Stimulated activated CD8-positive, alpha-beta memory T cell treated with anti-CD3 and anti-CD28 coated beads, Interleukin-4, amount 100 ng/mL, for 4 hours (primary cell): Measurements from ENCODE around the gene NLN.
"Not testable (repeated sequence)": the region's sequence is repeated elsewhere in the genome, so short reads cannot be mapped to it uniquely, and the experiment has no call there.

Source experiments
- DNase-seq, 2 donors: peaks; one replicate each; pipeline ENCODE4 v3.0.0-alpha.2; 2020; ENCODE audit warnings: low read depth in 2 of 2, low spot score in 1 of 2

The NLN gene

DNA sequence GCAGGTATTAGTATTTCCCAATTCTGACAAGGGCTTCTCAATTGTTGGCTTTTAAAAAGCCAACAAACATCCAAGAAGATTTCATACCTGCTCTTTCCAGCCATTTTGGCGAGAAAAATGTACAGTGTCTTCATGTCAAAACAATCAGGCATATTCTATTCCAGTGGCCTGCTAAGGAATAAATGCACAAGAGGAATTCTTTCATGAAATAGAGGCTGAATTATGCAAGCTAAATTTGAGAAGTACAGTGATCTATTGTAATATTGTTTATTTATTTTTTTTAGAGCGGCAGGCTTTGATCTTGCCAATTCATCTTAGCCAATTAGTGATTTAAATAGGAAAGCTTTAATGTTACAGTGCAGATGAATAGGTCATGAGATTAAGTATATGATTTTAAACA, 49.3 kb downstream of the NLN start:
- no peak for DNase-seq

DNA sequence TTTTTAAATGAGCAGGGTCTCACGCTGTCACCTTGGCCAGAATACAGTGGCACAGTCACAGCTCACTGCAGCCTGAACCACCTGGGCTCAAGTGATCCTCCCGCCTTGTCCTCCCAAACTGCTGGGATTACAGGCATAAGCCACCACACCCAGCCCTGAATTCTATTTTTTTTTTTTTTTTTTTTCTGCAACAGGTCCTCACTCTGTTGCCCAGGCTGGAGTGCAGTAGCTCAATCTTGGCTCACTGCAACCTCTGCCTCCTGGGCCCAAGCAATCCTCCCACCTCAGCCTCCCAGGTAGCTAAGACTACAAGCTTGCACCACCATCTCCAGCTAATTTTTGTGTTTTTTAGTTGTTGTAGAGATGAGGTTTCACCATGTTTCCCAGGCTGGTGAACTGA, 51.0 kb downstream of the NLN start:
- DNase-seq: not testable (repeated sequence)

DNA sequence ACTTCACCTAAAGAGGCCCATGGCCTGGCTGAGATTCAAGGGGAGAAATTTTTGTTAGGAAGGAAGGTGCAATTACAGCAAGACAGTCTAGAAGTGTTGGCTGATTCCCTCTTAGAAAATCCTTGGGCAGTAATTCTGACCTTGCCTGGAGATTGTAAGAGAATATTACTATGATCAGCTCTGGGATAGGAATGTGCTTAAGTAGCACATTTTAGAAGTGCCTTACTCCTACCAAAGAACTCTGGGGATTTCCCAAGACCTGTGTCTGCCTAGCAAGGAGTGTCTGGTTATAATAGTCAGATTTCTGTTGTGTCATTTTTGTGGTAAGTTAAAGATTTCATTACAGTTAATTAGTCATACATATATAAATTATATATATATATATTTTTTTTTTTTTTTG, 52.3 kb downstream of the NLN start:
- DNase-seq: no peak

DNA sequence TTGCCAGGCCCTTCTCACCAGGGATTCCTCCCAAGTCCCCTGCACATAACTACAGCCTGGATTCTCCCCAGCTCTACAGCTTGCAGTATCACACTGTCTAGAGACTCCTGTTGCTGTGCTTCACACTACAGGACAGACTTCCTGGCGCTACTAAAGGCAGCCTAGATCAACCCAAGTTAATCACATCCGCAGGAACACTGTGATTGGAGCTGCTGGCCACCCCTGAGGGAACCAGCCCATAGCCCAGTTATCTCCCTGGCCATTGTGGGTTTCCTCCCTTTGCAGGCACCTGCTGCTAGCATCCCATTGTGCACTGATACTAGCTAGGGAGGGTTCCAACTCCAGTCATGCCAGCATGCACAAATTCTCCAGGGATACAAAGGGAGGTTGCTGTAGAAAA, 53.5 kb downstream of the NLN start:
- DNase-seq: no peak

DNA sequence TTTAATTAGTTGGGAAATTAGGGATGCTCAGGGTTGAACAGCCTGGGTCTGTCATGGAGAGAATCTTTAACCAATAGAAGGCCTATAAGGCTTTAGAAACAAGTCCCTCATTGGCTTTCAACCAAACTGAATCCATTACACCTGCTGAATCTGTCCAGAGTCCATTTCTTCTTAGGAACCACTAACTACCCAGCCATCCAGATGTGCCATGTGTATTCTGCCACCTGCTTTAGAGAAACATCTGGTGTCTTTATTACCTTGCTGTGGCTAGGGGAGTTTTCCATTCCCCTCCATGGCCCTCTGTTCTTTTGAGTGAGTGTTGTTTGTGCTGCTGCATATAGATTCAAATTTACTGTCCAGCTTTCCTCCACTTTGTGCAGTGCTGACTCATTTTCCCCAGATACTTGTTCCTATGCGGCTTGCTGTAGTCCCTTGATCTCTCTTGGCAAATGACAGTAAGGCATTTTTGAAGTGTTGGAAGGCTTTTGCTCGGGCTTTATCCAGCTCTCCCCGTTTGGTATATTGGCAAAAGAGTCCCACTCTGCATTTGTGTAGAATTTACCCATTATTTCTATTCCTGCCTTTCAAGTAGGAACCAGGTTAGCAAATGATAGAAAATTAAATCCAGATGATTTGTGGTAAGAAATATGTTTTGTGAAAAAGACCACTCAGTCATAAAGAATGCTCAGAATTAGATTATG, 54.6 kb downstream of the NLN start:
- DNase-seq: no peak

DNA sequence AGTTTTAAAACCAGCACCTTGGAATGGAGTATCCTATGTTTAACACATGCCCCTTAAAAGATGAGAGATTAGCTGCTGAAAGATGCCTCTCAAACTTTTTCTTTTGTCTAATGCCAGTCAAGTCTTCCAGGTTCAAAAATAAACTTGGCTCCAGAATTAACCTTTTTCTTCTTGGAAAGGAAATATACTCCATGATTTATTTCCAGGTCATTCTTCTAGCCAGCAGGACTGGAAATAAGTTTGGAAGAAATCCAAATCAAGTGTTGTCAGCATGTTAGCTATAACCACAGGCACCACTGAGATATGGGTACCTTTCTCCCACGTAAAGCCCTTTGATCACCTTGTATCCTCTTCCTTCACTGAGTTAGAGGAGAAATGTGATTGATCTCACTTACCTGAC, 56.1 kb downstream of the NLN start:
- DNase-seq: no peak

DNA sequence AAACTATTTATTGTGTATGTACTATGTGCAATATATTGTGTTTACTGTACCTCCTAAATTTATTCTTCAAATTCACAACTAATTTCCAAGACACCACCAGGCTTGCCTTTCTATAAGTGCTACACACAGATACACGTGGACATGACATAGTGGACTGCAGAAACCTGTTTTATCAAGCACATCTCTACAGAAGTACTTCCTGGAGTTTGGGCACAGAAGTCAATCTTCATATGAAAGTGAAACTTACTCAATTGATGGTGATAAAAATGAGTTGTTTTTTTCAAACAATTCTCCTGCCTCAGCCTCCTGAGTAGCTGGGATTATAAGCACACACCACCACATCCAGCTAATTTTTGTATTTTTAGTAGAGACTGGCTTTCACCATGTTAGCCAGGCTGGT, 57.6 kb downstream of the NLN start:
- no peak for DNase-seq

DNA sequence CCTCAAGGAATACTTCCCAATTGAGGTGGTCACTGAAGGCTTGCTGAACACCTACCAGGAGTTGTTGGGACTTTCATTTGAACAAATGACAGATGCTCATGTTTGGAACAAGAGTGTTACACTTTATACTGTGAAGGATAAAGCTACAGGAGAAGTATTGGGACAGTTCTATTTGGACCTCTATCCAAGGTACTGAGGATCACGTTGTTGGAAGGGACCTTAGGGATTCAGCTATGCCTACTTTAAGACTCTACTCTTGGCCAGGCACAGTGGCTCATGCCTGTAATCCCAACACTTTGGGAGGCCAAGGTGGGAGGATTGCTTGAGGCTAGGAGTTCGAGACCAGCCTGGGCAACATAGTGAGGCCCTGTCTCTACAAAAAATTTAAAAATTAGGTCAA, 66.3 kb downstream of the NLN start:
- not testable (repeated sequence) for DNase-seq

DNA sequence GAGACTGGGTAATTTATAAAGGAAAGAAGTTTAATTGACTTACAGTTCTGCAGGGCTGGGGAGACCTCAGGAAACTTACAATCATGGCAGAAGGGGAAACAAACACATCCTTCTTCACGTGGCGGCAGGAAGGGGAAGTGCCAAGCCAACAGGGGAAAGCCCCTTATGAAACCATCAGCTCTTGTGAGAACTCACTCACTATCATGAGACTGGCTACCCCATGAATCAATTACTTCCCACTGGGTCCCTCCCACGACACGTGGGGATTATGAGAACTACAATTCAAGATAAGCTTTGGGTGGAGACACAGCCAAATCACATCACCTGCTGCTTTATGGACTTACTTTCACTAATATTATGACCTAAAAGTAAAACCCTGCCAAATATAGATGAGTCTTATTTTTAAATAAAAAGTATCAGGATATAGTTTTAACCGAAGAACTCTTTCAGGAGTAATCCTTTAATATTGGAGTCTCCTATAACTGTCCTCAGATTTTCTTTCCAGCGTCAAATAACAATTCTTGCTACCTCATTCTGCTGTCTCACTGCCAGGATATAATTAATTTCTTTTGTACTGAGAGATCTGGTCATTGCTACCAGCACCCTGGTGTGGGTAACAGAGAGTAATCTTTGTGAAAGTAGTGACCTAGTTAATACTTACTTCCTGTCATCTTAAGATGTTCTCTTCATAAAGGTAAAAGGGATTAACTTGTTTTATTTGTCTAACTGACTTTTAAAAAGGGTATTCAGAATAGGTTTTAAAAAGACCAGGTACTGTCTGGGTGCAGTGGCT, 68.6 kb downstream of the NLN start:
- peak; percentile 4 to 11 for DNase-seq

DNA sequence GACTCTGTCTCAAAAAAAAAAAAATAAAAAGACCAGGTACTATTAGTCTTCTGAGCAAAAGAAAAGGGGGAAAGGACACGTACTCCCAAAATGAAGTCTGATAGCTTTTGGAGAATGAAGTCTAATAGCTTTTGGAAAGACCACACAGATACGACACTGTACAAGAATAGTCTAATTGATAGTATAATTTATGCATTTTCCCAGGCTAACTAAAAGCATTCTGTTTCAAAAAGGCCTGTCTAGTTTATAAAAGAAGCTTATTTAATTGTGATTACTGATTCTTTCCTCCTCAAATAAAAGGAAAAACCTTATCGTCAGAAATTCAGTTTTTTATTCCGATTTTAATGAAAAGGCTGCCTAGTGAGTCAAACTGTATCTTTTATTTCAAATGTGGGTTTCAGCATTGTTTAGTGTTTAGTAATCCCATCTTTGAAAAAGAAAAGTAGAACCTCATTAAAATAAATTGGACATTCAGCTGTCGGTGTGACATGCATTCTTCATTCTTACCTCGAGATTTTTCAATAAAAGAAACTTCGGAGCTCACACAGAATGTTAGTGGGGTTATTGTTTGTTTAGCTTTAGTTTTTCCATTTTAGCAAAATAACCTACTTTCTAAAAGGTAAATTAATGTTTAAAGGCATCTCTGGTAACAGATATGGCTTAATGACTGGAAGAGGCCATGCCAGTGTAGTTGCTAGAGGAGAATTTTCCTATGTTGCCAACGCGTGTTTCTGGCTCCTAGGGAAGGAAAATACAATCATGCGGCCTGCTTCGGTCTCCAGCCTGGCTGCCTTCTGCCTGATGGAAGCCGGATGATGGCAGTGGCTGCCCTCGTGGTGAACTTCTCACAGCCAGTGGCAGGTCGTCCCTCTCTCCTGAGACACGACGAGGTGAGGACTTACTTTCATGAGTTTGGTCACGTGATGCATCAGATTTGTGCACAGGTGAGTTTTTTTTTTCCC, 70.0 kb downstream of the NLN start:
- no peak for DNase-seq

DNA sequence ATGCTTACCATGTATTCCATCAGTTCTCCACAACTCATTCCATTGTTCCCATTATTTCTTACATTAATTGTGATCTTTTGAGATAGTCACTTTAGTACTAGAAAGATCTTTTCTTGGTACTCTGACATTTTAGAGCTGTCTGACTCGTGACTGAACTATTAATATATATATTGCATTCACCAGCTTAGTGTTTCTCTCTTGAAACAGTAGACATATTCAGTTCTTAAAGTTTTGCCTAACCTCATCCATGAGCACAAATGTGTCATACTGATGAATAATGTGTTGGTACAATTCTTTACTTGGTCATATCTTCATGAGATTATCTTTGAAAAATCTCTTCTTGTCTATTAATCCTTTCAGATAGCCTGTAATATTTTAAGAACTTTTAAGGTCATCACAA, 74.3 kb downstream of the NLN start:
- DNase-seq: no peak

DNA sequence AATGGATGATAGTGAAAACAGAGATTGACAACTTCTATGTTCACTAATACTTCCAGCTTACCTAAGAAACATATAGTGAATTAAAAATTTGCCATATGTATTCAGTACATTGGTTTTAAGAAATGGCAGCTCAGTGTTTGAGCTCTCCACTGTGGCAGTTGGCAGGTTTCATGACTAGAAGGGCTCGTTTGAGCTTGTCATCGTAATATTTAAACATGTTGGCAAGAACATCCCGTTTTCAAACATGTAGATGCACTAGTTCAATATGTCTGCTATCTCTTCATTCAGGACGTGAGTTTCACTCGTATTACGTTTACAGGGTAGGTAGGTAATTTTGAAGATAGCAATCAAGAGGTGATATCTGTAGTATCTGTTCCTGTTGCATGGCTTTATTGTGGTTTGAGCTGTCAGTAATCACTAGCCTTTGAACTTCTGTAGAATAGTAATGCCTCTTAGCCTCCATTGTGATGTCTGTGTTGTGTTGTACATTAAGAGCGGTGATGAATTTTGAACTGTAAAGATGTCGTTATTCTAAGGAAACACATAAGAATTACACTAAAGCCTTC, 74.8 kb downstream of the NLN start:
- DNase-seq: no peak

DNA sequence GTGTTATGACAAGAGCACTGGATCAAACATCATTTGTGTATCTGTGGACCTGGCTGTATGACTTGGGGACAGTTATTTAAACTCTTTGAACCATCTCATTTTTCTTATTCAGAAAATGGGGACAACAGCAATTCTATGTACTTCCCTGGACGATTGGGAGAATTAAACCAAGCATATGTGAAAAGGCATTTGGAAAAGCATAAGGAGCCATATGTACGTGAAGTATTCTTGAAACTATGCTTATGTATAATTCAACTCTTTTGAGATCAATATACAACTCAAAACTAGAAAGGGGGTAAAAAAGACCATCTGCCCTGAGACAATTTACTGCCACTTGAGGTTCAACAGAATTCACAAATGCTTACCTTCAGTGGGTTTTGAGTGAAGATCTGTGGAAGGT, 75.5 kb downstream of the NLN start:
- no peak for DNase-seq

DNA sequence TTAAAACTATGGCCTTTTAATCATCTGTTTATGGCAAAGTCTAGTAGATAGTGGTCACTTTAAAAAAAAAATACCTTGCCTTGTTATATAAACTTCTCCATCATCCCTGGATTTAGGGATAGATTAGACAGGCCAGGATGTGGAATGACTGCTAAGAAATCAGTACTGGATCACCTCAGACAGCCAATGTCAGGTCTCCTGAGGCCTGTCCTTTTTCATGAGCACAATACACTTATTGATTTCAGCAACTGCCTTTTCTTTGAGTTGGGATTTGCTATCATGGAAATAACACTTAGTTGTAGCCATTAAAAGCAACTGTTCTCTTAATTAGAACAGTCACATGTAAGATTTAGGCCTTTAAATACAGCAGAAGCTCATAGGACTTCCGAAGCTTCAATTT, 77.9 kb downstream of the NLN start:
- no peak for DNase-seq

DNA sequence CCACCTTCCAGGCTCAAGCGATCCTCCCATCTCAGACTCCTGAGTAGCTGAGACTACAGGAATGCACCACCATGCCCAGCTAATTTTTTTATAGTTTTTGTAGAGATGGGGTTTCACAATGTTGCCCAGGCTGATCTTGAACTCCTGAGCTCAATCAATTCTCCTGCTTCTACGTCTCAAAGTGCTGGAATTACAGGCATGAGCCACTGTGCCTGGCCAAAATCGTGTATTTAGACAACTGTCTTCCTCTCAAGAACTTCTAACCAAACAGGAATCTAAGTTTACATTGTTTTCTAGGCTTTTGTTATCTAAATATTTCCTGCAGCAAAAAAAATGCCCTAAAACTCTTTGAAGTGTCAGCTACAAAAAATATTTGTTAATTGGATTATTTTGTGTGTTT, 78.8 kb downstream of the NLN start:
- DNase-seq: no peak

DNA sequence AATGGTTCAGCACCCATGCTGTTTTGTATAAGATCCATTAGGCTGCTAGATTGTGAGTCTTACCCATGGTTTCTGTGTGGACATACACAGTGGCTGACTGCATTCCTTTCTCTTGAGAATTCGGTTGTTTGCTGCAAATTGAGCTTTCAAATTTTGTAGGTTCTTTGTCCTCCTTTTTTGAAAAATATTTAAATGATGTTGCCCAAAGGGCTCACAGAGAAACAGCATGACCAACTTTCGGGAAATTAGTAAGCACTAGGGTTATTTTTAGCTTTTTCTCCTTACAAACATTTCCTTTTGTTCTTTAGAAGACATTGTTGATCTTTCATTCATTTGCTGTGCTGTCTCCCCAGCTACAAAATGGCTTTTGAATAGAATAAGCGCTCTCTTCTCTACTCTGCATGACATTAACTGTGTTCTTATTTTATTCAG, 79.4 kb downstream of the NLN start:
- no peak for DNase-seq

DNA sequence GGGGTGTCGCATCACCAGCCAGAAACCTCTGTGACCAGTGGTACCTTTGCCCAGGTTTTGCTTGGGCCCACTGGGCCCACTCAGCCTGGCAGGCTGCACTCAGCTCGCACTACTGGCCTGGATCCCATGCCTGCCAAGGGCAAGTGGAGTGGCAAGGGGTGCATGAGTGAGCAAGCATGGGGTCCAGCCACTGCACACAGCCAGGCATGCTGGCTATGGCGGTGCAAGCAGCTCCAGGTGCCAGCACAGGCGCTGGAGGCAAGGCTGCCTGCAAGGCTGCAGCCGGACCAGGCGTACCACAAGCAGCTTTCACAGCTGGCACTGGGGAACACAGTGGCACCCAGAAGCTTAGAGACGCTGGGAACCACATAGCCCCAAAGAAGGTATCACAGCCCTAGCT, 80.1 kb downstream of the NLN start:
- DNase-seq: no peak

DNA sequence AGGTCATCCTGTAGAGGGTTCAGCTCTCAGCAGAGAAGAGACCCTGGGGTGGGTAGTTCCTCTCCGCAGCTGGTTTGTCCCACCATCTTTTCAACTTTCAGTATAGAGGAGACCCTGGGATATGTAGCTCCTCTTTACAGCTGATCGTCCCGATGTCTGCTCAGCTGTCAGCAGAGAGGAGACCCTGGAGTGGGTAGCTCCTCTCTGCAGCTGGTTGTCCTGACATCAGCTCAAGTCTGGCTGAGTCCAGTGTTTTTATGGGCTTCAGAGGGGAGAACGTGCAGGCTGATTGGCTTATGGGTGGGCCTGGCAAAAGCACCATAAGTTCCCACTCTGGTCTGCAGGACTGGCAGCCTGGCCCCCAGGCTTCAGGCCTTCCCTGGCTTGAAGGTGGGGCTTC, 80.8 kb downstream of the NLN start:
- no peak for DNase-seq

DNA sequence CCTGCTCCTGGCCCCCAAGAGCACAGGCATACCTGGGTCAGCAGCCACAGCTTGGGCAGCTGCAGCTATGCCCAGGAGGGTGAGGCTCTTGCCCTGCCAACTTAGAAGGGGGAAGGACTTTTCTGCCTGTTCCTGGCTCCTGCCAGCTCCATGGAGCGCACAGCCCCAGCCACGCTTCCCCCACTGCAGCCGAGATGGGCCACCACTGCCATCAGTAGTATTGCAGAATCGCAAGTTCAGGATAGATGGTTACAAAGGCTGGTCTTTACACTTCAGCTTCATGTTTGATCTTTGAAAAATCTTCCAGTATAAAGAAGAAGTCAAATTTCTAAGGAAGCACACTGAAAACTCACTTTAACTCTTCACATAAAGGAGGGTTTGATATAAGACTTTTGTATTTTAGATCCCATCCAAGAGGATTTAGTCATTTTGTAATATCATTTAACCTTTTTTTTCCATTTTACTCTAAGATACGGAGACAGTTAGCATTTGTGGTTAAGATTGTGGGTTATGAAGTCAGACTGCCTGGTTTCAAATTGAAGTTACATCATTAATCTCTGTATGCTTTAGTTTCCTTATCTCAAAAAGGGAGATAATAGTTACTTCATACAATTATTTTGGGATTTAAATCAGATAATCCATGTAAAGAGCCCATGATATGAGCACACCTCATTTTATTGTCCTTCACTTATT, 81.8 kb downstream of the NLN start:
- DNase-seq: no peak

DNA sequence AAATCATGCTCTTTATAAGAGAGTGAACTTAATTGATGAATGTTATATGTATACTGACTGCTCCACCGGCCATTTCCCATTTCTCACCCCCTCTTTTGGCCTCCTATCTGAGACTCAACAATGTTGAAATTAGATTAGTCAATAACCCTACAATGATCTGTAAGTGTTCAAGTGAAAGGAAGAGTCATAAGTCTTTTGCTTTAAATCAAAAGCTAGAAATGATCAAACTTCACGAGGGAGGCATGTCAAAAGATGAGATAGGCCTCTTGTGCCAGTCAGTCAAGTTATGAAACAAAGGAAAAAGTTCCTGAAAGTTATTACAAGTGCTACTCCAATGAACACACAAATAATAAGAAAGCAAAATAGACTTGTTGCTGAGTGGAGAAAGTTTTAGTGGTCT, 83.1 kb downstream of the NLN start:
- no peak for DNase-seq

DNA sequence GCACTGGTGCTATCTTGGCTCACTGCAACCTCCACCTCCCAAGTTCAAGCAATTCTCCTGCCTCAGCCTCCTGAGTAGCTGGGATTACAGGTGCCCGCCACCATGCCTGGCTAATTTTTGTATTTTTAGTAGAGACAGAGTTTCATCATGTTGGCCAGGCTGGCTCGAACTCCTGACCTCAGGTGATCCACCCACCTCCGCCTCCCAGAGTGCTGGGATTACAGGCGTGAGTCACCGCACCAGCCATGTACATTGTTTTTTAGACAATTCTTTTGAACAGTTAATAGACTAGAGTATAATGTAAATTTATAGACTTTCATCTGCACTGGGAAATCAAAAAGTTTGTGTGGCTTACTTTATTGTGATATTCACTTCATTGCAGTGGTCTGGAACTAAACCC, 85.5 kb downstream of the NLN start:
- not testable (repeated sequence) for DNase-seq
